HepG2 (cell line): Measurements from ENCODE around the gene POU5F2. TPM values are rescaled to one million over a fixed set of nuclear protein-coding genes. Genes with fewer than 3 reads are reported as not detected.

ENCODE experiments used
- ATAC-seq: fragments of 200-7000 bp; cut with Tn5 transposase; 3 replicates; pipeline ENCODE4 v1.9.1; 2020; ENCODE audit warnings: mild to moderate bottlenecking, moderate library complexity
- BruUV-seq: library from RNA; stranded (reverse); fragments of 400-500 nt; replicated peaks from 2 replicates; lab custom pipeline; 2021; lab: Mats Ljungman, UMichigan
- CTCF ChIA-PET: fragments of 300-600 bp; formaldehyde crosslinking; extraction: SDS; loops from one replicate; lab custom pipeline; 2021; ENCODE audit warnings: low total read pairs, inconsistent platforms, low intra/inter-chr PET ratio; lab: Yijun Ruan, JAX
- POLR2A ChIA-PET: fragments of 350-600 bp; sonication (Branson Sonifier 250); formaldehyde crosslinking; loops from one replicate; lab custom pipeline; 2020; ENCODE audit warnings: antibody characterized with exemption, inconsistent platforms; lab: Yijun Ruan, JAX
- DNase-seq: peaks from one replicate; pipeline ENCODE4 v3.0.0-alpha.2; 2015; ENCODE audit warnings: low spot score
- FAIRE-seq: peaks from 3 replicates; lab custom pipeline; 2011; peaks lifted over from hg19 to GRCh38; lab: Jason Lieb, UNC
- H2AFZ ChIP-seq: one replicate; pipeline ENCODE4 v1.6.1; 2011; ENCODE audit warnings: low read length, inconsistent platforms
- H3K27ac ChIP-seq: fragments of 300-600 bp; 3 replicates; pipeline ENCODE4 v1.8.0; 2011; ENCODE audit warnings: mixed run types, mild to moderate bottlenecking, mixed read lengths, low read length, inconsistent platforms; ENCODE audit not compliant: insufficient read depth; ENCODE audit errors: extremely low read length
- H3K27me3 ChIP-seq, 2 experiments: fragments of 200-600 bp in 1 of 2; 2 replicates in 1 of 2; 3 replicates in 1 of 2; pipeline versions ENCODE4 v1.6.0 to v1.8.0; 2011; ENCODE audit warnings: low read length in 2 of 2, mild to moderate bottlenecking in 2 of 2, moderate library complexity in 2 of 2, inconsistent platforms in 1 of 2; ENCODE audit not compliant: insufficient read depth in 2 of 2, control insufficient read depth in 1 of 2
- H3K36me3 ChIP-seq, 2 experiments: fragments of 200-600 bp in 1 of 2; replicated peaks in 1 of 2; 2 replicates in 1 of 2; 3 replicates in 1 of 2; pipeline versions ENCODE4 v1.5.1 to v1.8.0; 2011; ENCODE audit warnings: low read length in 2 of 2, inconsistent platforms in 1 of 2; ENCODE audit not compliant: insufficient read depth in 2 of 2, control insufficient read depth in 1 of 2
- H3K4me1 ChIP-seq: 2 replicates; pipeline ENCODE4 v1.5.1; 2012; ENCODE audit warnings: low read length, inconsistent platforms; ENCODE audit not compliant: insufficient read depth
- H3K4me2 ChIP-seq: 2 replicates; pipeline ENCODE4 v1.6.0; 2011; ENCODE audit warnings: low read depth, low read length, inconsistent platforms
- H3K4me3 ChIP-seq, 3 experiments: fragments of 200-600 bp in 1 of 3; sonication (generic), shearing (Covaris generic) in 1 of 3; replicated peaks in 1 of 3; 2 replicates each; pipeline ENCODE4 v1.5.1; 2011 to 2016; ENCODE audit warnings: low read length in 3 of 3, inconsistent platforms in 2 of 3, low read depth in 2 of 3, mild to moderate bottlenecking in 2 of 3, control low read depth in 1 of 3, mixed read lengths in 1 of 3; ENCODE audit not compliant: insufficient read depth in 1 of 3
- H3K79me2 ChIP-seq: one replicate; pipeline ENCODE4 v1.6.1; 2011; ENCODE audit warnings: low read length, inconsistent platforms; ENCODE audit not compliant: insufficient read depth
- H3K9ac ChIP-seq: 2 replicates; pipeline ENCODE4 v1.6.0; 2011; ENCODE audit warnings: mild to moderate bottlenecking, low read depth, low read length, inconsistent platforms; ENCODE audit not compliant: insufficient read depth
- H3K9me3 ChIP-seq: 2 replicates; pipeline ENCODE4 v1.5.1; 2012; ENCODE audit warnings: mild to moderate bottlenecking, low read length
- H4K20me1 ChIP-seq: 2 replicates; pipeline ENCODE4 v1.6.0; 2011; ENCODE audit warnings: inconsistent platforms, mild to moderate bottlenecking, low read length, moderate library complexity; ENCODE audit not compliant: insufficient read depth
- FOXA1 ChIP-seq, 2 experiments: fragments of 450-650 bp in 1 of 2; sonication (generic) in 1 of 2; formaldehyde crosslinking in 1 of 2; IDR thresholded peaks; 2 replicates each; pipeline versions ENCODE4 v1.4.0 to v1.6.1; 2016 to 2020; ENCODE audit warnings: missing genetic modification reagents in 1 of 2
- GZF1 ChIP-seq: sonication (generic); formaldehyde crosslinking; IDR thresholded peaks from 2 replicates; pipeline ENCODE4 v1.5.1; 2020; ENCODE audit warnings: mild to moderate bottlenecking, missing genetic modification reagents
- MAFF ChIP-seq: IDR thresholded peaks from 2 replicates; pipeline ENCODE4 v1.6.1; 2011; ENCODE audit warnings: low read depth, low read length, improper control_type of control experiment
- MAFK ChIP-seq, 2 experiments: IDR thresholded peaks in 1 of 2; conservative IDR thresholded peaks in 1 of 2; 2 replicates each; pipeline ENCODE4 v1.6.1; 2011; ENCODE audit warnings: improper control_type of control experiment in 2 of 2, low read length in 2 of 2
- PHF21A ChIP-seq: sonication (generic); formaldehyde crosslinking; IDR thresholded peaks from 2 replicates; pipeline ENCODE4 v1.5.0; 2020; ENCODE audit warnings: mild to moderate bottlenecking, missing genetic modification reagents
- RARA ChIP-seq: IDR thresholded peaks from 2 replicates; pipeline ENCODE4 v1.6.1; 2016; ENCODE audit warnings: missing genetic modification reagents, missing compliant biosample characterization
- SOX6 ChIP-seq, 2 experiments: fragments of 450-650 bp in 1 of 2; sonication (generic) in 1 of 2; formaldehyde crosslinking in 1 of 2; IDR thresholded peaks; 2 replicates each; pipeline versions ENCODE4 v1.4.0 to v1.6.1; 2017 to 2020; ENCODE audit warnings: antibody characterized with exemption in 1 of 2, mild to moderate bottlenecking in 1 of 2, missing genetic modification reagents in 1 of 2
- TAF1 ChIP-seq: sonication (generic); formaldehyde crosslinking; IDR thresholded peaks from 2 replicates; pipeline ENCODE4 v1.4.0; 2020; ENCODE audit warnings: missing genetic modification reagents
- ZNF253 ChIP-seq: sonication (generic); formaldehyde crosslinking; IDR thresholded peaks from 2 replicates; pipeline ENCODE4 v1.8.0; 2022; ENCODE audit warnings: mild to moderate bottlenecking, missing genetic modification reagents, borderline replicate concordance
- ZNF274 ChIP-seq: sonication (generic); formaldehyde crosslinking; IDR thresholded peaks from 2 replicates; pipeline ENCODE4 v1.5.1; 2020; ENCODE audit warnings: mild to moderate bottlenecking, missing genetic modification reagents
- ZNF30 ChIP-seq: sonication (generic); formaldehyde crosslinking; IDR thresholded peaks from 2 replicates; pipeline ENCODE4 v1.5.0; 2020; ENCODE audit warnings: mild to moderate bottlenecking, missing genetic modification reagents
- ZNF326 ChIP-seq: sonication (generic); formaldehyde crosslinking; IDR thresholded peaks from 2 replicates; pipeline ENCODE4 v1.4.0; 2020; ENCODE audit warnings: missing genetic modification reagents, borderline replicate concordance
- WGBS: methylation state at CpG from one replicate; pipeline ENCODE4 v1.1.6; 2017; ENCODE audit warnings: low lambda C conversion rate; 5-methylcytosine and 5-hydroxymethylcytosine counted together
- in situ Hi-C: cut with HindIII; loops from 2 replicates; pipeline ENCODE4 v1.10.0; 2017; ENCODE audit warnings: low pct_unique_long_range_greater_than_20kb; ENCODE audit not compliant: extremely low pct_ligation_motif_present
- intact Hi-C: fragments of 100-400 bp; cut with micrococcal nuclease; formaldehyde crosslinking; loops from one replicate; pipeline ENCODE4 v1.10.0; 2022; ENCODE audit not compliant: unreplicated experiment
- polyA plus RNA-seq, 8 experiments: library from polyadenylated mRNA; depleted of rRNA in 3 of 8; stranded (reverse) in 7 of 8; unstranded in 1 of 8; fragments of >200 nt; fragmentation: Illumina TruSeq in 4 of 8; extraction: Trizol in 4 of 8; gene quantifications; 2 replicates each; pipeline versions ENCODE4 v1.2.1 to v1.2.3, GENCODE V29; 2011 to 2016; ENCODE audit warnings: low read depth in 4 of 8, missing spikeins in 1 of 8, mixed read lengths in 1 of 8; ENCODE audit not compliant: insufficient read depth in 1 of 8
- total RNA-seq, 5 experiments: library from RNA; depleted of rRNA; stranded (reverse); fragments of >200 nt; fragmentation: Illumina TruSeq; extraction: Trizol; gene quantifications; 2 replicates each; pipeline ENCODE4 v1.2.3, GENCODE V29; 2016; ENCODE audit warnings: low read depth in 1 of 5
- TF ChIP-seq, protein P1 (sequence below): sonication (generic); formaldehyde crosslinking; IDR thresholded peaks from 2 replicates; pipeline ENCODE4 v1.4.0; 2020; ENCODE audit warnings: missing genetic modification reagents; ENCODE audit errors: not compliant biosample characterization
- TF ChIP-seq, protein P2 (sequence below): sonication (generic); formaldehyde crosslinking; IDR thresholded peaks from 2 replicates; pipeline ENCODE4 v1.4.0; 2020; ENCODE audit warnings: missing genetic modification reagents
- TF ChIP-seq, protein P3 (sequence below): sonication (generic); formaldehyde crosslinking; IDR thresholded peaks from 2 replicates; pipeline ENCODE4 v1.9.0; 2021; ENCODE audit warnings: missing genetic modification reagents, borderline replicate concordance

POU5F2 gene
- total and polyA plus RNA-seq, 2 of the 13 experiments (the other 11 are each of a cell fraction or from before 2014, with no cell fraction given): 0.13 to 0.38 TPM

DNA sequence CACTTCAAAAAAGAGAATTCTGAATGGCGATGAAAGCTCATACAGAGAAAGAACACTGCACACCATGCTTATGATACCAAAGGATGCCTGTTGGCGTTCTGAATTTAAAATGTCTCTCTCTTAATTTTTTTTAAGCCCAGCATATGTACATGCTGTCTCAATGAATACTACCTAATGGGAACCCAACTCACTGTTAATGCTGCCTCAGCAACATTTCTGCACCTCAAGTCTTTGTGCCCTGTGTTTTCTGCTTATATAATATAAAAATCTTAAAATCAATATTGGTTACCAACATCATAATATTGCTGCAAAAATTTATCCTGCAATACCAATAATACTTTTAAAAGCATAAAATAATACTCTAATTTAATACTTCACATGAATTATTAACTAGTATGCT, 44.1 kb upstream of the POU5F2 start:
- Histone ChIP-seq H3K4me2 (no peak overlapping the region), H2AFZ (no peak overlapping the region), H3K9ac (no peak overlapping the region), H3K27me3 (no peaks in the 10 kb centered on the region), H4K20me1 (no peaks in the 10 kb centered on the region), H3K9me3 (no peaks in the 10 kb centered on the region), H3K4me1 (peaks cover 6% of the 10 kb centered on the region; the same call in 1 of the 2 replicates), H3K36me3 (no peaks in the 10 kb centered on the region), H3K27ac (no peak overlapping the region), H3K79me2 (no peaks in the 10 kb centered on the region), H3K4me3 (no peak overlapping the region)
- FAIRE-seq (no peak), DNase-seq (no peak), ATAC-seq (no peak)
- in situ Hi-C loops (loop anchor here (25.0 kb wide), 1 partner anchor 923 kb away; no protein-coding TSS in a partner anchor), intact Hi-C loops (no loop called here)
- no TSS peak for BruUV-seq
- 100% methylated on average over 2 of the region's 2 CpGs for WGBS
- POLR2A ChIA-PET: no interaction called here
- peak; percentile 82 to 87 for TF ChIP-seq MAFK (conservative IDR thresholded peaks at IDR 0.05 in 1 of 2, IDR thresholded peaks at IDR 0.05 in 1 of 2; ENCODE audit: low read length in 2 of 2)
- TF ChIP-seq GZF1 (CRISPR knock-in tag): no peak
- TF ChIP-seq MAFF: peak; percentile 79
- CTCF ChIA-PET: no interaction called here

DNA sequence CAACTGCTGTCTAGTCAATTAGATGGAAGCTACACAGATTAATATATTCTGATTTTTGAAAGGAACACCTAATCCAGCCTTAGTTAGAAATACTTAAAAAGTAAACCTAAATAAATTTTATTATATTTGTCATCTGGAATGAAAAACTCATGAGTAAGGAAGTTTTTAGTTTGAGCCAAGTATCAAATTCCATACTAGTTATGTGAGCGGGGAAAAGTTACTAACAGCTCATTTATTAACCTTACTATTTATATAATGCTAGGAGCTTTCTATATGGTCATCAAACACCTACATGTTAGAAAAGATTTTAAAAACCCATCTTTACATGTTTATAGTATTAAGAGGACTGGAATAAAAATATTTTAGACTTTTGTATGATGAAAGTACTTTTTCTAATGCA, 41.6 kb upstream of the POU5F2 start:
- BruUV-seq: no TSS peak
- Histone ChIP-seq H3K9me3 (no peaks in the 10 kb centered on the region), H2AFZ (no peak overlapping the region), H3K79me2 (no peaks in the 10 kb centered on the region), H3K27me3 (no peaks in the 10 kb centered on the region), H3K9ac (no peak overlapping the region), H3K4me2 (no peak overlapping the region), H4K20me1 (no peaks in the 10 kb centered on the region), H3K27ac (no peak overlapping the region), H3K4me3 (no peak overlapping the region), H3K4me1 (peaks cover 6% of the 10 kb centered on the region; the same call in 1 of the 2 replicates), H3K36me3 (no peaks in the 10 kb centered on the region)
- no peak for DNase-seq
- WGBS: 96% methylated on average over 1 of the region's 1 CpG
- intact Hi-C loops: no loop called here
- in situ Hi-C loops: loop anchor here (25.0 kb wide), 1 partner anchor 921 kb away; no protein-coding TSS in a partner anchor
- no peak for ATAC-seq
- no peak for FAIRE-seq
- ChIA-PET POLR2A (no interaction called here), CTCF (no interaction called here)
- TF ChIP-seq, protein P1, sequence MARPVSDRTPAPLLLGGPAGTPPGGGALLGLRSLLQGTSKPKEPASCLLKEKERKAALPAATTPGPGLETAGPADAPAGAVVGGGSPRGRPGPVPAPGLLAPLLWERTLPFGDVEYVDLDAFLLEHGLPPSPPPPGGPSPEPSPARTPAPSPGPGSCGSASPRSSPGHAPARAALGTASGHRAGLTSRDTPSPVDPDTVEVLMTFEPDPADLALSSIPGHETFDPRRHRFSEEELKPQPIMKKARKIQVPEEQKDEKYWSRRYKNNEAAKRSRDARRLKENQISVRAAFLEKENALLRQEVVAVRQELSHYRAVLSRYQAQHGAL (CRISPR knock-in tag): no peak
- TF ChIP-seq RARA (no peak), ZNF326 (CRISPR knock-in tag) (no peak), TAF1 (CRISPR knock-in tag) (no peak), PHF21A (no peak), ZNF30 (no peak), FOXA1 (IDR thresholded peaks at IDR 0.05) (no peak), FOXA1 (CRISPR knock-in tag; IDR thresholded peaks at IDR 0.05) (no peak), ZNF253 (CRISPR knock-in tag) (no peak), ZNF274 (CRISPR knock-in tag) (no peak), SOX6 (IDR thresholded peaks at IDR 0.05) (no peak), SOX6 (CRISPR knock-in tag; IDR thresholded peaks at IDR 0.05) (no peak)
- TF ChIP-seq, protein P2, sequence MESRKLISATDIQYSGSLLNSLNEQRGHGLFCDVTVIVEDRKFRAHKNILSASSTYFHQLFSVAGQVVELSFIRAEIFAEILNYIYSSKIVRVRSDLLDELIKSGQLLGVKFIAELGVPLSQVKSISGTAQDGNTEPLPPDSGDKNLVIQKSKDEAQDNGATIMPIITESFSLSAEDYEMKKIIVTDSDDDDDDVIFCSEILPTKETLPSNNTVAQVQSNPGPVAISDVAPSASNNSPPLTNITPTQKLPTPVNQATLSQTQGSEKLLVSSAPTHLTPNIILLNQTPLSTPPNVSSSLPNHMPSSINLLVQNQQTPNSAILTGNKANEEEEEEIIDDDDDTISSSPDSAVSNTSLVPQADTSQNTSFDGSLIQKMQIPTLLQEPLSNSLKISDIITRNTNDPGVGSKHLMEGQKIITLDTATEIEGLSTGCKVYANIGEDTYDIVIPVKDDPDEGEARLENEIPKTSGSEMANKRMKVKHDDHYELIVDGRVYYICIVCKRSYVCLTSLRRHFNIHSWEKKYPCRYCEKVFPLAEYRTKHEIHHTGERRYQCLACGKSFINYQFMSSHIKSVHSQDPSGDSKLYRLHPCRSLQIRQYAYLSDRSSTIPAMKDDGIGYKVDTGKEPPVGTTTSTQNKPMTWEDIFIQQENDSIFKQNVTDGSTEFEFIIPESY (CRISPR knock-in tag): no peak
- TF ChIP-seq, protein P3, sequence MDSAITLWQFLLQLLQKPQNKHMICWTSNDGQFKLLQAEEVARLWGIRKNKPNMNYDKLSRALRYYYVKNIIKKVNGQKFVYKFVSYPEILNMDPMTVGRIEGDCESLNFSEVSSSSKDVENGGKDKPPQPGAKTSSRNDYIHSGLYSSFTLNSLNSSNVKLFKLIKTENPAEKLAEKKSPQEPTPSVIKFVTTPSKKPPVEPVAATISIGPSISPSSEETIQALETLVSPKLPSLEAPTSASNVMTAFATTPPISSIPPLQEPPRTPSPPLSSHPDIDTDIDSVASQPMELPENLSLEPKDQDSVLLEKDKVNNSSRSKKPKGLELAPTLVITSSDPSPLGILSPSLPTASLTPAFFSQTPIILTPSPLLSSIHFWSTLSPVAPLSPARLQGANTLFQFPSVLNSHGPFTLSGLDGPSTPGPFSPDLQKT: no peak
